ENCODE data around the gene NPIPA8.
"Not testable (repeated sequence)": the region's sequence is repeated elsewhere in the genome, so short reads cannot be mapped to it uniquely, and the experiment has no call there.

The NPIPA8 gene

GRCh38 chr16:18276756-18277155 lies 59.8 kb downstream of the NPIPA8 start:
- not testable (repeated sequence) for DNase-seq (ENCODE audit: low read depth)

GRCh38 chr16:18270171-18270570 lies 66.4 kb downstream of the NPIPA8 start:
- DNase-seq (ENCODE audit: low read depth): not testable (repeated sequence)
